Keratinocyte (primary cell): ENCODE data around the gene SPOCK1. TPM values are rescaled to one million over a fixed set of nuclear protein-coding genes. Genes with fewer than 3 reads are reported as not detected.

Source experiments
- DNase-seq: peaks from one replicate; pipeline ENCODE4 v3.0.0-alpha.2; 2011; ENCODE audit warnings: low read depth, missing footprints, low spot score
- FAIRE-seq: peaks from 2 replicates; lab custom pipeline; 2011; peaks lifted over from hg19 to GRCh38; lab: Jason Lieb, UNC
- H2AFZ ChIP-seq: 2 replicates; pipeline ENCODE4 v1.6.0; 2012; ENCODE audit warnings: low read length, control low read depth, inconsistent platforms; ENCODE audit not compliant: control insufficient read depth
- H3K27ac ChIP-seq: 2 replicates; pipeline ENCODE4 v1.5.1; 2011; ENCODE audit warnings: low read length; ENCODE audit not compliant: control insufficient read depth, insufficient read depth
- H3K27me3 ChIP-seq: 3 replicates; pipeline ENCODE4 v1.6.0; 2011; ENCODE audit warnings: low read length; ENCODE audit not compliant: control insufficient read depth, insufficient read depth; ENCODE audit errors: extremely low read depth
- H3K36me3 ChIP-seq, 2 experiments: 2 replicates in 1 of 2; 3 replicates in 1 of 2; pipeline ENCODE4 v1.5.1; 2011; ENCODE audit warnings: low read length in 2 of 2, mild to moderate bottlenecking in 1 of 2; ENCODE audit not compliant: control insufficient read depth in 2 of 2, insufficient read depth in 2 of 2; ENCODE audit errors: extremely low read depth in 1 of 2
- H3K4me1 ChIP-seq: 3 replicates; pipeline ENCODE4 v1.5.1; 2011; ENCODE audit warnings: low read length; ENCODE audit not compliant: control insufficient read depth, insufficient read depth; ENCODE audit errors: extremely low read depth
- H3K4me2 ChIP-seq: 3 replicates; pipeline ENCODE4 v1.6.0; 2011; ENCODE audit warnings: low read depth, low read length; ENCODE audit not compliant: control insufficient read depth, insufficient read depth; ENCODE audit errors: extremely low read depth
- H3K4me3 ChIP-seq, 3 experiments: fragments of 200-600 bp in 1 of 3; sonication (generic) in 1 of 3; 2 replicates in 2 of 3; 3 replicates in 1 of 3; pipeline ENCODE4 v1.5.1; 2011 to 2016; ENCODE audit warnings: low read length in 3 of 3, mild to moderate bottlenecking in 3 of 3, control low read depth in 2 of 3, inconsistent platforms in 1 of 3, low read depth in 1 of 3, mixed read lengths in 1 of 3, mixed run types in 1 of 3, moderate library complexity in 1 of 3; ENCODE audit not compliant: control insufficient read depth in 2 of 3, insufficient read depth in 2 of 3; ENCODE audit errors: extremely low read depth in 1 of 3
- H3K79me2 ChIP-seq: 2 replicates; pipeline ENCODE4 v1.6.0; 2012; ENCODE audit warnings: low read length; ENCODE audit not compliant: control insufficient read depth, insufficient read depth
- H3K9ac ChIP-seq: 3 replicates; pipeline ENCODE4 v1.6.0; 2011; ENCODE audit warnings: low read length; ENCODE audit not compliant: control insufficient read depth, insufficient read depth; ENCODE audit errors: extremely low read depth
- H3K9me1 ChIP-seq: 3 replicates; pipeline ENCODE4 v1.6.0; 2011; ENCODE audit warnings: low read length; ENCODE audit not compliant: control insufficient read depth, insufficient read depth; ENCODE audit errors: extremely low read depth
- H3K9me3 ChIP-seq: 2 replicates; pipeline ENCODE4 v1.5.1; 2012; ENCODE audit warnings: low read depth, low read length; ENCODE audit not compliant: control insufficient read depth
- H4K20me1 ChIP-seq: 3 replicates; pipeline ENCODE4 v1.6.0; 2011; ENCODE audit warnings: low read length; ENCODE audit not compliant: control insufficient read depth, insufficient read depth; ENCODE audit errors: extremely low read depth
- EZH2 ChIP-seq: IDR thresholded peaks from one replicate; pipeline ENCODE4 v1.6.1; 2012; ENCODE audit warnings: inconsistent platforms, mild to moderate bottlenecking, low read length, moderate library complexity
- dilution Hi-C: fragments of 300-500 bp; cut with MboI; formaldehyde crosslinking; loops from one replicate; pipeline ENCODE4 v1.7.0; 2020; ENCODE audit warnings: low sequenced_read_pairs; ENCODE audit not compliant: extremely low pct_ligation_motif_present
- polyA plus RNA-seq, 5 experiments: library from polyadenylated mRNA; depleted of rRNA in 3 of 5; stranded (reverse) in 3 of 5; stranded (forward) in 1 of 5; unstranded in 1 of 5; fragments of >200 nt; gene quantifications; 1 replicate in 1 of 5; 2 replicates in 3 of 5; 3 replicates in 1 of 5; pipeline versions ENCODE4 v1.2.1 to v1.2.3, GENCODE V29; 2011 to 2012; ENCODE audit warnings: missing spikeins in 2 of 5, low read depth in 1 of 5, low replicate concordance in 1 of 5
- TF ChIP-seq, protein P1 (sequence below), 3 experiments: IDR thresholded peaks in 1 of 3; conservative IDR thresholded peaks in 1 of 3; optimal IDR thresholded peaks in 1 of 3; 2 replicates in 2 of 3; 3 replicates in 1 of 3; pipeline versions ENCODE3 to v1.5.1; 2011; ENCODE audit warnings: low read length in 3 of 3, mild to moderate bottlenecking in 3 of 3, moderate library complexity in 2 of 3, control low read depth in 1 of 3, inconsistent platforms in 1 of 3; ENCODE audit not compliant: insufficient read depth in 2 of 3; ENCODE audit errors: extremely low read depth in 1 of 3

Gene SPOCK1
- polyA plus RNA-seq, 1 donor (not counting 4 experiments of a cell fraction or from before 2014, with no cell fraction given) = 5.5 TPM

DNA sequence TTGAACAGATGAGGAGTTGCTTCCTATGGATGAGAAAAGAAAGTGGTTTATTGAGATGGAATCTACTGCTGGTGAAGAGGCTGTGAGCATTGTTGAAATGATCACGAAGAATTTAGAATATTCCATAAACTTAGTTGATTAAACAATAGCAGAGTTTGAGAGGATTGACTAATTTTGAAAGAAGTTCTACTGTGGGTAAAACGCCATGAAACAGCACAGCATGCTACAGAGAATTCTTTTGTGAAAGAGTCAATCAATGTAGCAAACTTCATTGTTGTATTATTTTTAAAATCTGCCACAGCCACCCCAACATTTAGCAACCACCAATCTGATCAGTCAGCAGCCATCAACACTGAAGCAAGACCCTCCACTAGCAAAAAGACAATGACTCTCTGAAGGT is 309.1 kb downstream of the SPOCK1 start:
- Histone ChIP-seq H4K20me1 (no peaks in the 10 kb centered on the region), H3K9me1 (no peaks in the 10 kb centered on the region), H3K4me2 (no peak overlapping the region), H2AFZ (no peak overlapping the region), H3K9me3 (no peaks in the 10 kb centered on the region), H3K27me3 (no peaks in the 10 kb centered on the region), H3K27ac (no peak overlapping the region), H3K4me3 (no peak overlapping the region), H3K4me1 (peaks cover 4% of the 10 kb centered on the region), H3K36me3 (no peaks in the 10 kb centered on the region), H3K79me2 (no peaks in the 10 kb centered on the region), H3K9ac (no peak overlapping the region)
- FAIRE-seq = no peak
- dilution Hi-C loops = no loop called here
- DNase-seq = no peak
- TF ChIP-seq, protein P1, sequence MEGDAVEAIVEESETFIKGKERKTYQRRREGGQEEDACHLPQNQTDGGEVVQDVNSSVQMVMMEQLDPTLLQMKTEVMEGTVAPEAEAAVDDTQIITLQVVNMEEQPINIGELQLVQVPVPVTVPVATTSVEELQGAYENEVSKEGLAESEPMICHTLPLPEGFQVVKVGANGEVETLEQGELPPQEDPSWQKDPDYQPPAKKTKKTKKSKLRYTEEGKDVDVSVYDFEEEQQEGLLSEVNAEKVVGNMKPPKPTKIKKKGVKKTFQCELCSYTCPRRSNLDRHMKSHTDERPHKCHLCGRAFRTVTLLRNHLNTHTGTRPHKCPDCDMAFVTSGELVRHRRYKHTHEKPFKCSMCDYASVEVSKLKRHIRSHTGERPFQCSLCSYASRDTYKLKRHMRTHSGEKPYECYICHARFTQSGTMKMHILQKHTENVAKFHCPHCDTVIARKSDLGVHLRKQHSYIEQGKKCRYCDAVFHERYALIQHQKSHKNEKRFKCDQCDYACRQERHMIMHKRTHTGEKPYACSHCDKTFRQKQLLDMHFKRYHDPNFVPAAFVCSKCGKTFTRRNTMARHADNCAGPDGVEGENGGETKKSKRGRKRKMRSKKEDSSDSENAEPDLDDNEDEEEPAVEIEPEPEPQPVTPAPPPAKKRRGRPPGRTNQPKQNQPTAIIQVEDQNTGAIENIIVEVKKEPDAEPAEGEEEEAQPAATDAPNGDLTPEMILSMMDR (optimal IDR thresholded peaks at IDR 0.05 in 1 of 3, IDR thresholded peaks at IDR 0.05 in 1 of 3, conservative IDR thresholded peaks at IDR 0.05 in 1 of 3; ENCODE audit: extremely low read depth in 1 of 3, insufficient read depth in 2 of 3, low read length in 3 of 3) = no peak
- TF ChIP-seq EZH2 = no peak

DNA sequence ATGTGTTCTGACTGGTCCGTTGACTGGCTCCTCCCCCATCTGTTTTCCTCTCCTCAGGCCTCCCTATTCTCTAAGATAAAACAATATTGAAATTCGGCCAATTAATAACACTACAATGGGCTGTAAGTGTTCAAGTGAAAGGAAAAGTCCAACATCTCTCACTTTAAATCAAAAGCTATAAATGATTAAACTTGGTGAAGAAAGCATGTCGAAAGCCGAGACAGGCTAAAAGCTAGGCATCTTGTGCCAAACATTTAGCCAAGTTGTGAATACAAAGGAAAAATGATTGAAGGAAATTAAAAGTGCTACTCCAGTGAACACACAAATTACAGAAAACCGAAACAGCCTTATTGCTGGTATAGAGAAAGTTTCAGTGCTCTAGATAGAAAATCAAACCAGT is 310.6 kb downstream of the SPOCK1 start:
- H3K27me3 ChIP-seq = no peaks in the 10 kb centered on the region
- no peaks in the 10 kb centered on the region for H3K79me2 ChIP-seq
- no peaks in the 10 kb centered on the region for H3K9me1 ChIP-seq
- no peak for TF ChIP-seq EZH2
- TF ChIP-seq, protein P1 (optimal IDR thresholded peaks at IDR 0.05 in 1 of 3, IDR thresholded peaks at IDR 0.05 in 1 of 3, conservative IDR thresholded peaks at IDR 0.05 in 1 of 3; ENCODE audit: extremely low read depth in 1 of 3, insufficient read depth in 2 of 3, low read length in 3 of 3) = no peak
- DNase-seq (no peak), FAIRE-seq (no peak)
- no peaks in the 10 kb centered on the region for H3K9me3 ChIP-seq
- H3K4me1 ChIP-seq = peaks cover 4% of the 10 kb centered on the region
- H3K4me3 ChIP-seq = no peak overlapping the region
- dilution Hi-C loops = no loop called here
- H4K20me1 ChIP-seq = no peaks in the 10 kb centered on the region
- H2AFZ ChIP-seq = no peak overlapping the region
- no peak overlapping the region for H3K4me2 ChIP-seq
- H3K36me3 ChIP-seq = no peaks in the 10 kb centered on the region
- no peak overlapping the region for H3K9ac ChIP-seq
- no peak overlapping the region for H3K27ac ChIP-seq
